ENCODE measurements around the gene DMD.
"Not testable (repeated sequence)": the region's sequence is repeated elsewhere in the genome, so short reads cannot be mapped to it uniquely, and the experiment has no call there.

Gene DMD

DNA sequence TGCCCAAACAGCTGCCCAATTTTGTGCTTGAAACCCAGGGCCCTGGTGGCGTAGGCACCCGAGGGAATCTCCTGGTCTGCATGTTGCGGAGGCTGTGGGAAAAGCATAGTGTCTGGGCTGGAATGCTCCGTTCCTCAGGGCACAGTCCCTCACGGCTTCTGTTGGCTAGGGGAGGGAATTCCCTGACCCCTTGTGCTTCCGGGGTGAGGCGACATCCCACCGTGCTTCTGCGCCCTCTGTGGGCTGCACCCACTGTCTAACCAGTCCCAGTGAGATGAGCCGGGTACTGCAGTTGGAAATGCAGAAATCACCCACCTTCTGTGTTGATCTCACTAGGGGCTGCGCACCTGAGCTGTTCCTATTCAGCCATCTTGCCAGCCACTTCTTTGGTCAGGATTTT, 1740.1 kb downstream of the DMD start:
- no peak for DNase-seq

DNA sequence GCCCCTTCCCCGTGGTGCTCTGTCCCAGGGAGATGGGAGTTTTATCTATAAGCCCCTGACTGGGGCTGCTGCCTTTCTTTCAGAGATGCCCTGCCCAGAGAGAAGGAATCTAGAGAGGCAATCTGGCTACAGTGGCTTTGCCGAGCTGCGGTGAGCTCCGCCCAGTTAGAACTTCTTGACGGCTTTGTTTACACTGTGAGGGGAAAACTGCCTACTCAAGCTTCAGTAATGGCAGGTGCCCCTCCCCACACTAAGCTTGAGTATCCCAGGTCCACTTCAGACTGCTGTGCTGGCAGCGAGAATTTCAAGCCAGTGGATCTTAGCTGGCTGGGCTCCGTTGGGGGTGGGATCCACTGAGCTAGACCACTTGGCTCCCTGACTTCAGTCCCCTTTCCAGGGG, 1740.6 kb downstream of the DMD start:
- DNase-seq, result not testable (repeated sequence)

DNA sequence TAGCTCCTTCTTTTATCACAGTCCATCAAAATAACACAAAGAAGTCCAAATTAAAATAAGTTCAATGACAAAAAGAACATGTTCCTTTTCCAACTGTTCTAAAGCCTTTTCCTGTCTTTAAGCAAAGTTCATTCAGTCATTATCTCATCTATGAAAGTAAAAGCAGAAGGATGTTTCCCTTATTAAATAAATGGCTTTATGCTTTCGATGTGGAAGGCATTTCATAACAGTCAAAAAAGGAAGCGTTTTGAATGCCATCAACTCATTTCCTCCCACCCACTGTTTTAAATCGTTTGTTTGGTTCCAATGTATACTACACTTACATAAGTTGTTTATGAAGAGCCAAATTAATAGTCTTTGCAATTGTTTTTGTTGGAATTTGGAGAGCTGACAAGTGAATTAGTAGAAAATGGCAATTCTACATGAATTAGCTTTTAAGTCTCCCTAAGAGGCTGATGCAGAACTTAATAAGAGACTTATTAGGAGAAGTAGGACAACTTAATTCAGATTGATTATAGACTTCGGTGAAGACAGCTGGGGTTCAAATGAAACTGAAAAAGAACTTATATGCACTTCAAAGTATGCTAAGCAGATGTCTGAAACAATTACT, 1746.9 kb downstream of the DMD start:
- no peak for DNase-seq

DNA sequence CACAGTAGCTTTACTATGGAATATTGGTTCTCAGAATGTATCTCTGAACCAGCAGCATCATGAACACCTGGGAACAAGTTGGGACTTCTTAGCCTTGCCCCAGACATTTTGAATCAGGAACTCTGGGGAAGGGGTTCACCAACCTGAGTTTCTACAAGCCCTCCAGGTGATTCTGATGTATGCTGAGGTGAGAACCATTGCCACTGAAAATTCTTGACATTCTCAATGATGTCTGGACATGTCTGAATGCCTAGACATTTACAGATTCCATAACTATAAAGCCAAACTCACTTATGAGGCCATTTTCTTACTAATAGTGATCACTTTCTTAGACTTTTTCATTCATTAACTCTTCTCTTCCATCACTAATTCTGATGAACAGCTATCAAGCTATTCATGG, 1750.1 kb downstream of the DMD start:
- DNase-seq, result no peak

DNA sequence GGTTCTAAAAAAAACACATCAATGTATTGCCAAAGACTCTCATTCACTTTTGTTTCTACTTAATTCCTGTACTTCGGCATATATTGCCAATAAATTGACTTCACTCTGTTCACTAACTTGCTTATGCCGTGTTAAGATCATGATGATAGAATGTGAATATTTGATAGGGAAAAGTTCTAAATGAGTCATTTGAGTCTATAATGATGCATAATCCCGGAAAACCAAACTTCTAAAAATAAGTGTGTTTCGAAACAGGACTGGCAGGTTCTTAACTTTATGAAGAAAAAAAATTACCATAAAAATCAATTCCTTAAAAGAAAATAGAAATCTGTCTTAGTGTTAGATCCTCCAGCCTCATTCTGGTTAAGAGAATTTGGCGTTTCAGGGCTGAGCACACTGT, 1752.0 kb downstream of the DMD start:
- DNase-seq, result no peak

DNA sequence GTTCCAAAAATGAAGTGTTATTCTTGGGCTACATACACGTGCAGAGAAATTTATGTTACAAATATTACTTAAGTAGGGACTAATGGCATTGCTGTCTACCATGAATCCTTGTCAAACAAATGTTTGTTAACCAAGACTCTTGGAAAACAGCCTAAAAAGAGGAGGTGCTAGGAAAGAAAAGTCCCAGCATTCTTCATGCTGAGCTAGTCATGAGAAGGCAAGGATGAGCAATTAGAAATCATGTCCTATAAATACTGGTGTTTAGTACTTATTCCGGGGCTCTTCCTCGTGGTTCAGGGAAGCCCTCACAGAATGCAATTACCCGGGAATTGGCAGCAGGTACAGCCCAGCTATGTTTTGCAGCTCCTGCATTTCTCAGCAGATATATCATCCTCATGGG, 1761.4 kb downstream of the DMD start:
- no peak for DNase-seq

DNA sequence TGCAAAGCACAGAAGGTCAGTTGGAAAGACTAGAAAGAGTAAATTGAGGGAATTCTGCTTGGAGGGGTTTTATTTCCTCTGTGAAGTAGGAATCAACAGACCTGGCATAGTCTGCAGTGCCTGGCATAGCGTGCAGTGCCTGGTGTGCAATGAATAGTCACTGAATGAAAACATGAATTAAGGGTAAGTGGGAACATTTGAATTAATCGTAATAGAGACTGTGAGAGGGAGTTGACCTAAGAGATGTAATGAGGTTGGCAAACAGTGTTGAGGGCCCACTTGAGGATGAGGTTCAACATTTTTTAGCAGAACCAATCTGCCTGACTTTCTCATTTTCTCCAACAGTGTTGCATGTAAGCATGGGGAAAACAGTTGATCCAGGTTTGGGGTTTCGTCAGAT, 1762.3 kb downstream of the DMD start:
- DNase-seq, result no peak

DNA sequence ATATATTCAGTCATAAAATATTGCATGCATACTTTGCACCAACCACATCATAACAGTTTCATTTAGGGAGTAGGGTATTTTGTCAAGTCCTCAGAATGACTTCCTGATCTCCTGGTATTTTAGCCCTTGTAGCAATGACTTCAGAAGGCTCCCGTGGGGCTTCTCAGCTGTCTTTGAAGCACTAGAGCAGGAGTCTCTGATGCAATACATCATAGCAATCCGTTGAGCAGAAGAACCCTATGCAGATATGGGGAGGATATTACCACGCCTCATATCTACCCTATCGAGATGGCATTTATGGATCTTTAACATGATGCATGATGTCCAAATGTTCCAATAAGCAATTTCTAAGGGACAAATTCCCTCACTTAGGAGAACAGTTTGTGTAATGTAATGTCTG, 1765.8 kb downstream of the DMD start:
- no peak for DNase-seq

DNA sequence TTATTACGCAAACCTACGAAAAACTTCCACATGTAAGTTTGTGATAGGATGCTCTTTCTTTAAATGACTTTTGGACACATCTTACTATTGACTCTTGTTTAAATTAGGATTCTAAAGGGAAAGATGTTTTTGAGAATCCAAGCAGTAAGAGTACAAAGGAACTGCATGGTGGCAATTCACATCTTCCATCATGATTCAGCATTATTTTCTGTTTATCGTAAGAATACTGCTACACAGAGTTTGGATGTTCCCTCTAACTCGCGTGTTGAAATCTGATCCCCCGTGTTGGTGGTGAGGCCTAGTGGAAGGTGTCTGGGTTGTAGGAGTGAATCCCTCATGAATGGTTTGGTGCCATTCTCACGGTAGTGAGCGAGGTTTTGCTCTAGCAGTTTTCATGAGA, 1767.7 kb downstream of the DMD start:
- DNase-seq, result no peak

DNA sequence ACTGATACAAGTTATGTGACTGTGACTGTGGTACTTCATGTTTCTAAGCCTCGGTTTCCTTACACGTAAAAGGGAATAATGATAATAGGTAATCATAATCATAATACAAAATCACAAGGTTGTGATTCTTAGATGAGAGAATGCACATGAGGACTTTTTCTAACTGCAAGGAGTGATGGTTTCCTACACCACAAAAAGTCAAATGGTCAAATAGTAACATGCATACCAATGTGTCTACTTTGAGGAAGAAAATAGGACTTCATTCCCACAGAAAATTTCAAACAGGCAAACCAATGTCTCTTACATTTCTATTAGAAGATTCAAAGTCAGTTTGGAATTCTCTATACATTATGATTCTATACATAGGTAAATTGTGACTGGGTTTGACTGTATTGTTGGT, 1770.8 kb downstream of the DMD start:
- DNase-seq, result no peak

DNA sequence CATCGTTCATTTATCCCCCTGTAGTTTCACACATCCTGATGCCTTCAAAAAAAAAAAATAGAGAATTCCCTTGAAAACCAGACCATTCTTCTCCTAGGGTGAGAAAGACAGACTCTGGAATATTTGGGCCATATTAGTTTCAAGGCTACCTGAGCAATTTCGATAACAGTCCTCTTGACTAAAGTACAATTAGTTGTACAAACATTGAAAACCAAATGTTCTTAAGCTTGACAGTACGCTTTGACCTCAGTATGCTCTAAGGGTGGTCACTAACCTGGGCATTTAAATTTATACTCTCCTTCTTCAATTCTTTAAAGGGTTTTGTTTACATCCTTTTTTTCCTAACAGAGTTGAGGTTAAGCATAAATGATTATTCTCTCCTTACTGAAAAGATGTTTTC, 1774.9 kb downstream of the DMD start:
- DNase-seq, result no peak

DNA sequence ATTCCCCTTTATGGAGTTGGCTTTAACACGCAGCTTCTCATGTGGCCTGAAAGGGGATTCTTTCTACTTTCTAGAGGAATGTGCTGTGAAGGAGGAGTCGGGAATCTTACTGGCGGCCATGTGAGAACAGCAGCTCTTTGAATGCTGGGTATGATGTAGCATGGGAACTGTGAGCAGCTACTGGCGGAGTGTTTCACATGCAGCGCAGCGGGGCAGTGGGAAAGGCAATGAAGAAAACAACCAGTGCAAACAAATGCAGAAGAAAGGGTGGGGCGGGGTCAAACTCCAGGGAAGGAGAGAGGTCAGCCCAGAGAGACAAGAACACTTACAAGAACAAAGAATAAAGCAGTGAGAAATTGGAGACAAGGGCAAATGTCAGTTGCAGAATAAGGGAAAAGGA, 1775.8 kb downstream of the DMD start:
- DNase-seq, result no peak

DNA sequence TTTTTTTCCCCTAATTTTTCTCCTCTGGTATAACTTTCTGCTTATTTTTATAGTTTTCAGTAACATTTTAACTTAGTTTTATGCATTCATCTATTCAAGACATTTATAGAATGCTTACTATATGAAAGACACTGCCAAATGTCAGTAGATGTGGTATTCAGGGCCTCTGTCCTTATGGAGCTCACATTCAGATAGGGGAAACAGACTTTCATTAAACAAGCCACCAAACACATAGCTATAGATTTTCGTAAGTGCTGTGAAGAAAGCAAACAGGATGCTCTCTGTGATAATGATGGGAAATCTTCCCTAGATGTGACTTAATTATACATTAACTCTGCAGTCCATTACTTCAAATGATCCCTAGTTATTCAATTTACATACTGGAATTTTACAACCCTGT, 1777.5 kb downstream of the DMD start:
- DNase-seq, result no peak

DNA sequence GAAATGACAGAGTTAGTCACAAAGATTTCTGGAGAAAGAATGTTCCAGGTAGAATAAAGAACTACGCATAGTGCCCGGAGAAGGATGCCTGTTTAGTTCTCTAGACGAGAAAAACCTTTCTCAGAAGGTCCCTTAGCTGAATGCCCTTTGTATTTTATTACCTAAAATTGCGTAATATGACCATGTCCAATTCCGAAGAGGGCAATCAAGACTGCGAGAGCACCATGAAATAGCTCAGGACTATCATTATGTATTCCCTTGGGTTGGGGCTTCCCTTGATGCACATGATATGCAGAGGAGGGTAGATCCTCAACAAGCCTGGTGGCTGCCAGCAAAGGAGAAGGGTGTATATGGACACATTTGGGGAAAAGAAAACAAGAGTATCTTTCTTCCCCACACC, 1781.4 kb downstream of the DMD start:
- DNase-seq, result no peak

DNA sequence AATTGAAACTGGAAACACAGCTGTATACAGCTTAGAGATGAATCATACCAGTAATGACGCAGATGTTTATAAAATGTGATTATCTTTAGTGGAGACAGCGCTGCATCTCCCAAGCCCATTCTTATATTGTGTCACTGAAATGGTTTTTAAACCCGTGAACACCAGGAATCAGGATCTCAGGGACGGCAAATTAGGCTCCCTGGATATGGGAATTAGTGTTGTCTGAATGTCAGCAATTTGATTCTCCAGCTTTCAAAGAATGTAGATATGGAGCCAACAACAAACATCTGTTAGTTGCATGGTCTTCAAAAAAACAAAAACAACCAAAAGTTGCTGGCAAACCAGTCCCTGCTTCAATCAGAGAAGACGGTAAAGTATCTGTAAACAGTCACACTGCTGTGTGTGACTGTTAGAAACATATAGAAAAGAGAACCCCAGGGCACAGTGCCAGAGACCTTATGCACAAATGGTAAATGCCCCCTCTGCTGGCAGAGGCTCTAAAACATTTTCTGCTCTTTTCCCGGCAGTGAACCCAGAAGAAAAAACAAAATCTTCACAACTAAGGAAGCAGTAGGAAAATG, 1787.7 kb downstream of the DMD start:
- peak; percentile 2 for DNase-seq

DNA sequence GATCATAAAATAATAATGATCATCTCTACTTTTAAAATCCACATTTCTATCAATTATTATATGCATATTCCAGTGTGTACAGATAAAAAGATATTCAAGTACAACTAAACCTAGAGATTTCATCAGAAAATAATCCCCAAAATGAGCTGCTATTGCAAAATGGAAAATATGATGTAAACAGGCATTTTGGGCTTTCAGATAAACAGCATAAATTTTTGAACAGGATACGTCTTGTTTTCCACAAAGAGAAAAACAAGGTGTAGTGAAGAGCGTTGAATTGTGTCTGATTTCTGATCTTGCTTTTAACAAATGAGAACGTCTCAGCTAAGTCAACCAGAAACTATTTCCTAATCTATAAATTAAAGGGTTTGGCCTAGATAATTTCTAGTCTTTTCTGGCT, 1789.9 kb downstream of the DMD start:
- DNase-seq, result no peak

DNA sequence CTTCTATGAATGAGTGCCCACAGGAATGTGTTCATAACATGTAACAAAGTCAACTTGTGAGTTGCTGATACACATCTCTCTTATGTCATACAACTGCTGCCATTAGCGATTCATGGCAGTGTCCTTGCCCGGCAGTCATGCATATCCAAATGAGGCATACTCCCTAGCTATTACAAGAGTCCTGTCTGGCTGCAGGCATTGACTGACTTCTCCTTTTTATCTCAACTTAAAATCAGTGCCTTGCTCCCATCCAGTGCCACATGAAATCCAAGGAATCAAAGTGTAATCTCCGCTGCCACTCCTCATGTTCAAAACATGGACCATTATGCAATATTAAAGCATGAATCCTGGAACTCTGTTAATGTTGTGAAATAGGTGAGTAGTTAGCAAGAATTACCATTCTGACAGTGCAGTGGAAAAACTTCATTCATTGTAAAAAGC, 1790.6 kb downstream of the DMD start:
- no peak for DNase-seq

DNA sequence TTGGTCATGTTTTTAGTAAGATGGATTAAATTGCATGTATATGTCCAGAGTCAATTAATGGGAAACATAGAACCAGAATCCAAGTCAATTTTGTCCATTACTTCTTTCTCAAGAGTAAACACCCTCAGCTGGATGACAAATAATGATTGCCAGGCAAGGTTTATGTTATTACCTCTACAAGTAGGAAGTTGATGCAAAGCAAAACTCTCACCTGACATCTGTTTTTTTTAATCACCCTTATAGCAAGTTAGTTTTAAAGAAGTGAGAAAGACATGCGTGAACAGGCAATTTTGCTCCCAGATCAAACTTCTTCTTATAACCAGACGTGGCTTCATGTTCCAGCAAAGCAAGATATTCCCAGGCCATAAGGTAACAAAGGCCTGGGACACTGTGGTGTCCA, 1791.0 kb downstream of the DMD start:
- DNase-seq, result no peak

DNA sequence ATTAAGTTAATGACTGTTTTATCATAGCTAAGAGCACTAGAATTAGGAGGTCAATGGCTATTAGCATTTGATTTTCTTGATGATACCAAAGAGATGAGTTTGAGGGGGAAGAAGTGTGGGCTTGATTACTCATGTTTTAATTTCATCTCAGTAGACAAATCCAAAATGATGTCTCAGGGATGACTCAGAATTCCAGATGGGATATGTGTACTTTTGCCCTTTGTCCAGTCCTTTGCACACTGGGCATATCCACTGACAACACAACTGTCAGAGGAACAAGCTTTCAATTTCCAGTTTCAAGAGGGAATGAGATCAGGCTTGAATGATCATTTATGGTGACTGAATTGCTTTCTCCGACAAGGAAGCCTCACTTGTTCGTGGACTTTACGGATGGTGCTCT, 1814.2 kb downstream of the DMD start:
- no peak for DNase-seq

DNA sequence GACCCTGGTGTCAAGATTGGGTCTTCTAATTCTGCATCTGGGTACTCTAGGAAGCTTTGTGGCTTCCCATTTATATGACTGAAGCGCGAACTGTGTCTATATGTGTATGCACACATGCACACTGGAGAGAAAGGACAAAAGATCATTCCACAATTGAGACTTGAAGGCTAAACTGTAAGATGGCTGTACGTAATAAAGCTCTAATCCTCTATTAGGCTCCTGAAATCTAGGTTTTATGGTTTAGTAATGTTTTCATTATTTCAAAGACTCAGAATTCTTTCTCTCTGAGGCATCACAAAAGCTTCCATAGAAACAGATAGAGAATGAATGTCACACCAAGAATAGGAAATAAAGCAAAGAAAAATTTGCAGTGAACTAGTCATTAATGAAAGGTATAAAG, 1818.8 kb downstream of the DMD start:
- no peak for DNase-seq

DNA sequence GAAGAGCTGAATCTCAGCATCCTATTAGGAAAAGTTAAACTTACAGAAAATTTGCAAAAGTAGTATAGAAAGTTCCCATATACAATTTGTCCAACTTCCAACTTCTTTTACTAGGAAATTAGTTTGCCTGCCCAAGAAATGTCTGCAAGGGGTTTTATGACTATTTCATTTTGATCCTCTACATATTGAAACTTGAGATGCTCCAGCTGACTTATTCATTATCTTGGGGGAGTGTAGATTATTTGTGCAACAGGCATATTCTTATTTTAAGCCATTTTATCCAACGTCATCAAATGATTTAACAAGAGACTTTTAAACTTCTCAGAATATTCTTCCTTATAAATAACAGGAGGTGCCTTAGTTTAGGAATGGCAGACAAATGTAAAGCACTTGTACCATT, 1822.4 kb downstream of the DMD start:
- DNase-seq, result no peak

DNA sequence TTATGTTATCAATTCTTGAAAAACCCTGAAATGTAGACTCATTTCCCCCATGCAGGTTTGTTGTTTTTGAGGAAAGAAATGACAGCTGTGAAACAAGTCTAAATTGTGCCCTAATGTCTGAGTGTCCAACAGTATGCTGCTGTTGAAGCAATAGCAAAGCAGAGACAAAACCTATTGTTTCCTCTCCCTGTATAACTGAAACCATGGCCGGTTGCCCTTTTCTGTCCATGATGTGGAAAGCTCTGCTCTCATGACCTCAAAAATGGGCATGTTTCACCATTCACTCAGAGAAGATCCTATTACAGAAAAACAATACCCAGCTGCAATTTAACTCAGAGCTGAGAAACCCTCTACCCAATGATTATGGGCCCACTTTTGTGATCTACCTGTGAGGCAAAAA, 1826.9 kb downstream of the DMD start:
- no peak for DNase-seq

DNA sequence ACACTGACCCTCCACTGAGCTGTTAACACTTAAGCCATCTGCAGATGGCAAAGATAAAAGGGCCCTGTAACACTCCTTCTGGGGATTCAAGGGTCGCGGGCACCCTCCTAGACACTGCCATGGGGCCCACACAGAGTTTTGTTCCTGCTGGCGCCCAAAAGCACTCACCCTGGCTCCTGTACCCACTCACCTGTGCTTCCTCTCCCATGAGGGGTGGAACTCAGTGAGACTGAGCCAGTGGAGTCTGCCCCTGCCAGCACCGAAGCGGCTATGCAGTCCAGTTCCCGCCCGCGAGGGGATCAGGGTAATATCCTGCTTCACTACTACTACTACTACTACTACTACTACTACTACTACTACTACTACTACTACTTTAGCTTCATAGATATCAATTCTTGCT, 1827.4 kb downstream of the DMD start:
- DNase-seq, result no peak

DNA sequence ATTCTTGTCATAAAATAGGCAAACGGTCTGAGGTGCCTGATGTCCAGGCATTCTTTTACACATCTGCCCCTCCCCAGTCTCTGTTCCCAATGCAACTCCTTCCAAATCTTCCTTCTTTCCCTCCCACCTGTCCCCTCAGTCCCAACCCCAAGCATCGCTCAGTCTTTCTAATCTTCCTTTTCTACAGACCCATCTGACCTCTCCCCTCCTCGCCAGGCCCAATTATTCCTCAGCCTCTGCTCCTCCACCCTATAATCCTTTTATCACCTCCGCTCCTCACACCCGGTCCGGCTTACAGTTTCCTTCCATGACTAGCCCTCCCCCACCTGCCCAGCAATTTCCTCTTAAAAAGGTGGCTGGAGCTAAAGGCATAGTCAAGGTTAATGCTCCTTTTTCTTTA, 1832.4 kb downstream of the DMD start:
- DNase-seq, result not testable (repeated sequence)

DNA sequence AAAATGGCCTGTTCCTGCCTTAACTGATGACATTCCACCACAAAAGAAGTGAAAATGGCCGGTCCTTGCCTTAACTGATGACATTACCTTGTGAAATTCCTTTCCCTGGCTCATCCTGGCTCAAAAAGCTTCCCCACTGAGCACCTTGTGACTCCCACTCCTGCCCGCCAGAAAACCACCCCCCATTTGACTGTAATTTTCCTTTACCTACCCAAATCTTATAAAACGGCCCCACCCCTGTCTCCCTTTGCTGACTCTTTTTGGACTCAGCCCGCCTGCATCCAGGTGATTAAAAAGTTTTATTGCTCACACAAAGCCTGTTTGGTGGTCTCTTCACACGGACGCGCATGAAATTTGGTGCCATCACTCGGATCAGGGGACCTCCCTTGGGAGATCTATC, 1833.5 kb downstream of the DMD start:
- DNase-seq, result not testable (repeated sequence)
